K562 (cell line): ENCODE results near the gene TUBB4B. TPM values are rescaled to one million over a fixed set of nuclear protein-coding genes. Genes with fewer than 3 reads are reported as not detected.
A peak's percentile ranks its signal among the peaks of the same experiment; 100 is the strongest.

Experiments
- ATAC-seq: fragments of 200-7000 bp; cut with Tn5 transposase; 3 replicates; pipeline ENCODE4 v1.9.1; 2020; ENCODE audit warnings: moderate library complexity
- BruUV-seq: library from RNA; stranded (reverse); fragments of 400-500 nt; replicated peaks from 2 replicates; lab custom pipeline; 2021; lab: Mats Ljungman, UMichigan
- CTCF ChIA-PET: fragments of 300-600 bp; formaldehyde crosslinking; extraction: SDS; loops from one replicate; lab custom pipeline; 2021; ENCODE audit warnings: low intra/inter-chr PET ratio; lab: Yijun Ruan, JAX
- POLR2A ChIA-PET: fragments of 300-600, 350-650 bp; sonication (Branson Sonifier 250); formaldehyde crosslinking; extraction: SDS; loops from one replicate; lab custom pipeline; 2021; ENCODE audit warnings: antibody characterized with exemption, inconsistent platforms; lab: Yijun Ruan, JAX
- DNase-seq, 4 experiments: peaks; one replicate each; pipeline versions ENCODE4 v3.0.0 to v3.0.0-alpha.2; 2011 to 2018; ENCODE audit warnings: low spot score in 3 of 4, mixed read lengths in 3 of 4; ENCODE audit errors: extremely low read depth in 1 of 4
- FAIRE-seq: peaks from 2 replicates; lab custom pipeline; 2011; peaks lifted over from hg19 to GRCh38; lab: Jason Lieb, UNC
- H2AFZ ChIP-seq: 2 replicates; pipeline ENCODE4 v1.6.0; 2011; ENCODE audit warnings: low read depth, low read length, control low read depth, inconsistent platforms
- H3K27ac ChIP-seq: fragments of 200-600 bp; 3 replicates; pipeline ENCODE4 v1.8.0; 2011; ENCODE audit warnings: low read depth, mild to moderate bottlenecking, control low read depth, inconsistent platforms, low read length, moderate library complexity, mixed read lengths; ENCODE audit errors: extremely low read depth
- H3K27me3 ChIP-seq, 2 experiments: fragments of 300-600 bp in 1 of 2; 2 replicates in 1 of 2; 3 replicates in 1 of 2; pipeline versions ENCODE4 v1.6.0 to v1.8.0; 2011; ENCODE audit warnings: inconsistent platforms in 2 of 2, low read length in 2 of 2, mild to moderate bottlenecking in 1 of 2, mixed read lengths in 1 of 2, moderate library complexity in 1 of 2; ENCODE audit not compliant: control insufficient read depth in 2 of 2, insufficient read depth in 2 of 2
- H3K36me3 ChIP-seq: fragments of 300-600 bp; 3 replicates; pipeline ENCODE4 v1.8.0; 2011; ENCODE audit warnings: mild to moderate bottlenecking, low read length, inconsistent platforms; ENCODE audit not compliant: control insufficient read depth, insufficient read depth
- H3K4me1 ChIP-seq, 2 experiments: fragments of 200-600 bp in 1 of 2; replicated peaks in 1 of 2; 2 replicates in 1 of 2; 3 replicates in 1 of 2; pipeline versions ENCODE4 v1.5.1 to v1.8.0; 2011; ENCODE audit warnings: inconsistent platforms in 2 of 2, low read length in 2 of 2, mild to moderate bottlenecking in 1 of 2, mixed read lengths in 1 of 2, moderate library complexity in 1 of 2; ENCODE audit not compliant: control insufficient read depth in 2 of 2, insufficient read depth in 2 of 2
- H3K4me2 ChIP-seq: 2 replicates; pipeline ENCODE4 v1.6.1; 2011; ENCODE audit warnings: low read length, control low read depth, inconsistent platforms, mixed read lengths; ENCODE audit not compliant: insufficient read depth
- H3K4me3 ChIP-seq: fragments of 200-600 bp; sonication (generic), shearing (Covaris generic); 2 replicates; pipeline ENCODE4 v1.5.1; 2016; ENCODE audit warnings: control low read depth, inconsistent platforms
- H3K79me2 ChIP-seq: fragments of 200-600 bp; 3 replicates; pipeline ENCODE4 v1.8.0; 2011; ENCODE audit warnings: low read length, inconsistent platforms; ENCODE audit not compliant: control insufficient read depth, insufficient read depth
- H3K9ac ChIP-seq, 2 experiments: 2 replicates each; pipeline versions ENCODE4 v1.6.0 to v1.6.1; 2011; ENCODE audit warnings: low read depth in 2 of 2, low read length in 2 of 2, control low read depth in 1 of 2, inconsistent platforms in 1 of 2, mild to moderate bottlenecking in 1 of 2, mixed read lengths in 1 of 2; ENCODE audit not compliant: insufficient read depth in 1 of 2
- H3K9me1 ChIP-seq: one replicate; pipeline ENCODE4 v1.6.0; 2011; ENCODE audit warnings: inconsistent platforms, mild to moderate bottlenecking, low read length, moderate library complexity; ENCODE audit not compliant: control insufficient read depth, insufficient read depth
- H3K9me3 ChIP-seq: replicated peaks from 2 replicates; pipeline ENCODE4 v1.5.1; 2011; ENCODE audit warnings: low read depth, low read length, inconsistent platforms; ENCODE audit not compliant: control insufficient read depth, insufficient read depth
- H4K20me1 ChIP-seq: replicated peaks from 2 replicates; pipeline ENCODE4 v1.6.1; 2011; ENCODE audit warnings: low read length, inconsistent platforms, mixed read lengths; ENCODE audit not compliant: control insufficient read depth, insufficient read depth
- HNRNPL ChIP-seq: fragments of 200-400 bp; formaldehyde crosslinking; IDR thresholded peaks from 2 replicates; pipeline ENCODE4 v1.6.1; 2017; ENCODE audit warnings: low read depth, mild to moderate bottlenecking, low read length
- HOMEZ ChIP-seq: fragments of 250-450 bp; sonication (Bioruptor Pico); IDR thresholded peaks from 2 replicates; pipeline ENCODE4 v1.4.0; 2020; ENCODE audit warnings: mild to moderate bottlenecking, moderate library complexity
- KDM5B ChIP-seq: fragments of 200-600 bp; sonication (generic); IDR thresholded peaks from 2 replicates; pipeline ENCODE4 v1.6.1; 2012; ENCODE audit warnings: low read depth, mild to moderate bottlenecking, moderate library complexity, low read length, control low read depth, inconsistent platforms; ENCODE audit not compliant: insufficient replicate concordance
- RBM39 ChIP-seq: fragments of 200-400 bp; formaldehyde crosslinking; optimal IDR thresholded peaks from 2 replicates; pipeline ENCODE3; 2018; ENCODE audit warnings: low read depth, low read length
- RERE ChIP-seq: sonication (generic); formaldehyde crosslinking; IDR thresholded peaks from 2 replicates; pipeline ENCODE4 v1.8.0; 2023; ENCODE audit warnings: missing genetic modification reagents, mild to moderate bottlenecking, borderline replicate concordance
- SAFB ChIP-seq: fragments of 200-400 bp; formaldehyde crosslinking; IDR thresholded peaks from 2 replicates; pipeline ENCODE4 v1.6.1; 2017; ENCODE audit warnings: low read depth, low read length, borderline replicate concordance
- VEZF1 ChIP-seq: fragments of 200-800 bp; sonication (Bioruptor generic); IDR thresholded peaks from 2 replicates; pipeline ENCODE4 v1.6.1; 2017; ENCODE audit warnings: missing genetic modification characterization, missing compliant biosample characterization
- YBX1 ChIP-seq: fragments of 450-650 bp; IDR thresholded peaks from 2 replicates; pipeline ENCODE4 v1.7.1; 2016; ENCODE audit warnings: mild to moderate bottlenecking
- ZBTB7A ChIP-seq: IDR thresholded peaks from 2 replicates; pipeline ENCODE4 v1.6.1; 2011; ENCODE audit warnings: low read depth, mild to moderate bottlenecking, low read length, moderate library complexity, borderline replicate concordance; ENCODE audit not compliant: control insufficient read depth
- ZFX ChIP-seq: sonication (generic); formaldehyde crosslinking; IDR thresholded peaks from 2 replicates; pipeline ENCODE4 v1.8.0; 2022; ENCODE audit warnings: mild to moderate bottlenecking, missing genetic modification reagents, moderate library complexity
- WGBS: fragments of 100-300 bp; shearing (Covaris generic); methylation state at CpG from one replicate; pipeline ENCODE4 v1.1.6; 2016; ENCODE audit warnings: low coverage, mixed read lengths; ENCODE audit not compliant: insufficient coverage; ENCODE audit errors: missing lambda C conversion rate; 5-methylcytosine and 5-hydroxymethylcytosine counted together
- in situ Hi-C: fragments of 300-500 bp; cut with MboI; formaldehyde crosslinking; loops from 4 replicates; pipeline ENCODE4 v1.15.0; 2018; ENCODE audit warnings: inconsistent platforms, mixed read lengths
- intact Hi-C: fragments of 100-400 bp; cut with micrococcal nuclease; formaldehyde crosslinking; loops from 2 replicates; pipeline ENCODE4 v1.14.2; 2022
- polyA plus RNA-seq, 8 experiments: library from polyadenylated mRNA; depleted of rRNA in 4 of 8; stranded (reverse) in 5 of 8; unstranded in 3 of 8; fragments of >200 nt; fragmentation: Nextera tagmentation in 2 of 8; fragmentation: Illumina TruSeq in 1 of 8; extraction: Ambion mirVana in 2 of 8; extraction: Trizol in 1 of 8; gene quantifications; 2 replicates each; pipeline versions ENCODE4 v1.2.1 to v1.2.3, GENCODE V29; 2011 to 2014; ENCODE audit warnings: inconsistent platforms in 1 of 8, missing spikeins in 1 of 8
- total RNA-seq, 7 experiments: library from RNA; depleted of rRNA in 6 of 7; stranded (reverse); fragments of >200 nt in 6 of 7; fragmentation: Illumina TruSeq in 2 of 7; extraction: Trizol in 2 of 7; gene quantifications; 2 replicates each; pipeline versions ENCODE4 v1.2.1 to v1.2.3, GENCODE V29; 2011 to 2021; ENCODE audit warnings: low replicate concordance in 1 of 7

TUBB4B gene
- total and polyA plus RNA-seq, 9 of the 15 experiments (the other 6 are each of a cell fraction or from before 2014, with no cell fraction given) = 24.1 to 443 (median 268) TPM

GRCh38 chr9:137222190-137223077 is 18.7 kb upstream of the TUBB4B start, which contains the start of gene RNF208:
Gene RNF208, minus strand, starts transcription at chr9:137222240. Its CDS starts 1,028 bp downstream, at chr9:137221212.
- DNase-seq (no peak), FAIRE-seq (no peak), ATAC-seq (peak; percentile 0; the same call in 1 of the 3 replicates)
- H2AFZ ChIP-seq = peak within 1 kb of the TSS; percentile 70
- H3K9me3 ChIP-seq = no peaks in the 10 kb centered on the region
- intact Hi-C loops (no loop called here), in situ Hi-C loops (no loop called here)
- peak within 1 kb of the TSS; percentile 68 to 97 for H3K9ac ChIP-seq
- POLR2A ChIA-PET = interaction anchor here (0.6 to 2.1 kb wide), 11 partner anchors 12 to 176 kb away, joined by 3 to 12 read pairs (median 5); partner anchors contain the start of genes SAPCD2, TPRN and TUBB4B
- H3K4me3 ChIP-seq = peak within 1 kb of the TSS; percentile 85
- H3K79me2 ChIP-seq = peaks cover 16% of the 10 kb centered on the region; the same call in 2 of the 3 replicates
- peaks cover 33 to 95% of the 10 kb centered on the region in 2 experiments for H3K4me1 ChIP-seq
- no TSS peak for BruUV-seq
- H3K27me3 ChIP-seq = no peaks in the 10 kb centered on the region
- H3K27ac ChIP-seq = peak within 1 kb of the TSS; percentile 83
- H3K9me1 ChIP-seq = no peaks in the 10 kb centered on the region
- peak within 1 kb of the TSS; percentile 74 for H3K4me2 ChIP-seq
- CTCF ChIA-PET = no interaction called here
- H3K36me3 ChIP-seq = peaks cover 11% of the 10 kb centered on the region; the same call in 1 of the 3 replicates
- WGBS = 53% methylated on average over 10 of the region's 88 CpGs
- H4K20me1 ChIP-seq = no peaks in the 10 kb centered on the region
- TF ChIP-seq HNRNPL (peak; percentile 76), SAFB (0 out of 2 replicates have a peak, but pooled peaks have one; percentile 27), VEZF1 (CRISPR knock-in tag) (peak; percentile 20; the same call in 1 of the 2 replicates), HOMEZ (CRISPR knock-in tag) (no peak), RBM39 (no peak), ZBTB7A (peak; percentile 58; the same call in 1 of the 2 replicates), KDM5B (peak; percentile 29), YBX1 (no peak), RERE (0 out of 2 replicates have a peak, but pooled peaks have one; percentile 39), ZFX (CRISPR knock-in tag) (0 out of 2 replicates have a peak, but pooled peaks have one; percentile 39)
